BJ (cell line): ENCODE data around the gene COL2A1. TPM values are rescaled to one million over a fixed set of nuclear protein-coding genes. Genes with fewer than 3 reads are reported as not detected.

ENCODE experiments used
- CTCF ChIA-PET: fragments of 350-600 bp; formaldehyde crosslinking; extraction: SDS; loops from one replicate; lab custom pipeline; 2021; ENCODE audit warnings: antibody characterized with exemption, inconsistent platforms; lab: Yijun Ruan, JAX
- POLR2A ChIA-PET: fragments of 300-600 bp; sonication (Branson Sonifier 250); formaldehyde crosslinking; extraction: SDS; loops from one replicate; lab custom pipeline; 2021; ENCODE audit warnings: antibody characterized with exemption; lab: Charles Lee
- DNase-seq: peaks from one replicate; pipeline ENCODE4 v3.0.0-alpha.2; 2011; ENCODE audit warnings: low read depth
- H3K27me3 ChIP-seq: 2 replicates; pipeline ENCODE4 v1.6.0; 2011; ENCODE audit warnings: low read length; ENCODE audit not compliant: control insufficient read depth, insufficient read depth
- H3K36me3 ChIP-seq: 2 replicates; pipeline ENCODE4 v1.5.1; 2011; ENCODE audit warnings: low read length; ENCODE audit not compliant: control insufficient read depth, insufficient read depth
- H3K4me3 ChIP-seq: 2 replicates; pipeline ENCODE4 v1.5.1; 2011; ENCODE audit warnings: low read depth, mild to moderate bottlenecking, control low read depth, low read length
- polyA plus RNA-seq: library from polyadenylated mRNA; depleted of rRNA; stranded (reverse); fragments of >200 nt; gene quantifications from 2 replicates; pipeline ENCODE4 v1.2.3, GENCODE V29; 2011
- TF ChIP-seq, protein P1 (sequence below): IDR thresholded peaks from 2 replicates; pipeline ENCODE4 v1.5.1; 2011; ENCODE audit warnings: low read depth, mild to moderate bottlenecking, control low read depth, inconsistent platforms, low read length, moderate library complexity; ENCODE audit not compliant: insufficient read depth

Gene COL2A1
- polyA plus RNA-seq, 1 experiment: not detected

GRCh38 chr12:47986832-47987231, 17.4 kb downstream of the COL2A1 start:
- CTCF ChIA-PET: no interaction called here
- H3K36me3 ChIP-seq: no peaks in the 10 kb centered on the region; the same call in 1 of the 2 replicates
- H3K27me3 ChIP-seq: peaks cover 7% of the 10 kb centered on the region
- DNase-seq: no peak
- TF ChIP-seq, protein P1, sequence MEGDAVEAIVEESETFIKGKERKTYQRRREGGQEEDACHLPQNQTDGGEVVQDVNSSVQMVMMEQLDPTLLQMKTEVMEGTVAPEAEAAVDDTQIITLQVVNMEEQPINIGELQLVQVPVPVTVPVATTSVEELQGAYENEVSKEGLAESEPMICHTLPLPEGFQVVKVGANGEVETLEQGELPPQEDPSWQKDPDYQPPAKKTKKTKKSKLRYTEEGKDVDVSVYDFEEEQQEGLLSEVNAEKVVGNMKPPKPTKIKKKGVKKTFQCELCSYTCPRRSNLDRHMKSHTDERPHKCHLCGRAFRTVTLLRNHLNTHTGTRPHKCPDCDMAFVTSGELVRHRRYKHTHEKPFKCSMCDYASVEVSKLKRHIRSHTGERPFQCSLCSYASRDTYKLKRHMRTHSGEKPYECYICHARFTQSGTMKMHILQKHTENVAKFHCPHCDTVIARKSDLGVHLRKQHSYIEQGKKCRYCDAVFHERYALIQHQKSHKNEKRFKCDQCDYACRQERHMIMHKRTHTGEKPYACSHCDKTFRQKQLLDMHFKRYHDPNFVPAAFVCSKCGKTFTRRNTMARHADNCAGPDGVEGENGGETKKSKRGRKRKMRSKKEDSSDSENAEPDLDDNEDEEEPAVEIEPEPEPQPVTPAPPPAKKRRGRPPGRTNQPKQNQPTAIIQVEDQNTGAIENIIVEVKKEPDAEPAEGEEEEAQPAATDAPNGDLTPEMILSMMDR: no peak
- no peak overlapping the region for H3K4me3 ChIP-seq
- POLR2A ChIA-PET: no interaction called here

- Histone ChIP-seq H3K36me3 (no peaks in the 10 kb centered on the region; the same call in 1 of the 2 replicates), H3K4me3 (no peak overlapping the region), H3K27me3 (peaks cover 6% of the 10 kb centered on the region)
- no peak for DNase-seq
- ChIA-PET CTCF (no interaction called here), POLR2A (no interaction called here)
- TF ChIP-seq, protein P1: no peak
Observed at GRCh38 chr12:47986291-47986660, 18.0 kb downstream of the COL2A1 start.

DNA sequence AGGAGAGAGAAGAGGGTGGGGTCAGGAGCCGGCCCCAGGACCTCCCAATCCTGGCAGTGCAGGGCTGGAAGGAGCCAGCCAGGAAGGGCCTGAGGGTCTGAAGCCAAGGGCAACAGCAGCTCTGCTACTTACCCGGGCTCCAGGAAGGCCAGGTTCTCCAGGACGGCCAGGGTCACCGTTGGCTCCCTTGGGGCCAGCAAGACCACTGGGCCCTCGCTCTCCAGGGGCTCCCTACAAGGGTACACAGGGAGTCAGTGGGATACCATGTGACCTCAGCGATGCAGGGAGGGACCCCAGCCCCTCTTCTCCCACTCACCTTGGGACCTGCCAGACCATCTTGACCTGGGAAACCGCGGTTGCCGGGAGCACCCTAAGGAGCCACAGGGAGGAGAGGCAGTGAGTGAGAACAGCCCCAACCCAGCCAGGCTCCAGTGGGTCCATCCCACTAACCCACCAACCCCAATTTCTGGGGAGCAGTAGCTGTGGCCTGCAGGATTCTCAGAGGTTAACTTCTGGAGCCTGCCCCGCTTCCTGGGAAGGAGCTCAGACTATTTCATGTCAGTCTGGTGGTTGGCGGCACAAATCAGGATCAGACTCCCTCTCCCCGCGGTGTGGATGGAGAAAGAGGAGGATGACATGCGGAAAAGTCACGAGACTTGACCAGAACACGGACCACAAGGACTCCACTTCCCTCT, 18.5 kb downstream of the COL2A1 start:
- ChIA-PET POLR2A (no interaction called here), CTCF (no interaction called here)
- TF ChIP-seq, protein P1: no peak
- no peak for DNase-seq
- Histone ChIP-seq H3K27me3 (peaks cover 8% of the 10 kb centered on the region), H3K4me3 (no peak overlapping the region), H3K36me3 (no peaks in the 10 kb centered on the region; the same call in 1 of the 2 replicates)

- TF ChIP-seq, protein P1: no peak
- H3K27me3 ChIP-seq: peaks cover 11% of the 10 kb centered on the region
- CTCF ChIA-PET: interaction anchor here (0.6 kb wide), 1 partner anchor 908 kb away, joined by 4 read pairs; no protein-coding TSS in a partner anchor
- H3K36me3 ChIP-seq: no peaks in the 10 kb centered on the region; the same call in 1 of the 2 replicates
- no peak for DNase-seq
- POLR2A ChIA-PET: no interaction called here
- H3K4me3 ChIP-seq: no peak overlapping the region
Observed at GRCh38 chr12:47984331-47984801, 19.9 kb downstream of the COL2A1 start.

- Histone ChIP-seq H3K4me3 (no peak overlapping the region), H3K27me3 (peaks cover 11% of the 10 kb centered on the region), H3K36me3 (no peaks in the 10 kb centered on the region; the same call in 1 of the 2 replicates)
- POLR2A ChIA-PET: no interaction called here
- DNase-seq: no peak
- CTCF ChIA-PET: interaction anchor here (0.6 kb wide), 1 partner anchor 909 kb away, joined by 4 read pairs; no protein-coding TSS in a partner anchor
- TF ChIP-seq, protein P1: no peak
Observed at GRCh38 chr12:47983541-47984115, 20.6 kb downstream of the COL2A1 start.
